ENCODE data around the gene CIAPIN1.
A peak's percentile ranks its signal among the peaks of the same experiment; 100 is the strongest.

CIAPIN1 gene

DNA sequence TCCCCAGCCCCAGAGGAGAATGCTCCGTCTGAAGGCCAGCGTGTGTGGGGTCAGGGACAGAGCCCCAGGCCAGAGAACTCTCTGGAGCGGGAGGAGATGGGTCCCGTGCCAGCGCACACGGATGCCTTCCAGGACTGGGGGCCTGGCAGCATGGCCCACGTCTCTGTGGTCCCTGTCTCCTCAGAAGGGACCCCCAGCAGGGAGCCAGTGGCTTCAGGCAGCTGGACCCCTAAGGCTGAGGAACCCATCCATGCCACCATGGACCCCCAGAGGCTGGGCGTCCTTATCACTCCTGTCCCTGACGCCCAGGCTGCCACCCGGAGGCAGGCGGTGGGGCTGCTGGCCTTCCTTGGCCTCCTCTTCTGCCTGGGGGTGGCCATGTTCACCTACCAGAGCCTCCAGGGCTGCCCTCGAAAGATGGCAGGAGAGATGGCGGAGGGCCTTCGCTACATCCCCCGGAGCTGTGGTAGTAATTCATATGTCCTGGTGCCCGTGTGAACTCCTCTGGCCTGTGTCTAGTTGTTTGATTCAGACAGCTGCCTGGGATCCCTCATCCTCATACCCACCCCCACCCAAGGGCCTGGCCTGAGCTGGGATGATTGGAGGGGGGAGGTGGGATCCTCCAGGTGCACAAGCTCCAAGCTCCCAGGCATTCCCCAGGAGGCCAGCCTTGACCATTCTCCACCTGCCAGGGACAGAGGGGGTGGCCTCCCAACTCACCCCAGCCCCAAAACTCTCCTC, 64.5 kb downstream of the CIAPIN1 start:
- no peak for DNase-seq (ENCODE audit: low spot score)

DNA sequence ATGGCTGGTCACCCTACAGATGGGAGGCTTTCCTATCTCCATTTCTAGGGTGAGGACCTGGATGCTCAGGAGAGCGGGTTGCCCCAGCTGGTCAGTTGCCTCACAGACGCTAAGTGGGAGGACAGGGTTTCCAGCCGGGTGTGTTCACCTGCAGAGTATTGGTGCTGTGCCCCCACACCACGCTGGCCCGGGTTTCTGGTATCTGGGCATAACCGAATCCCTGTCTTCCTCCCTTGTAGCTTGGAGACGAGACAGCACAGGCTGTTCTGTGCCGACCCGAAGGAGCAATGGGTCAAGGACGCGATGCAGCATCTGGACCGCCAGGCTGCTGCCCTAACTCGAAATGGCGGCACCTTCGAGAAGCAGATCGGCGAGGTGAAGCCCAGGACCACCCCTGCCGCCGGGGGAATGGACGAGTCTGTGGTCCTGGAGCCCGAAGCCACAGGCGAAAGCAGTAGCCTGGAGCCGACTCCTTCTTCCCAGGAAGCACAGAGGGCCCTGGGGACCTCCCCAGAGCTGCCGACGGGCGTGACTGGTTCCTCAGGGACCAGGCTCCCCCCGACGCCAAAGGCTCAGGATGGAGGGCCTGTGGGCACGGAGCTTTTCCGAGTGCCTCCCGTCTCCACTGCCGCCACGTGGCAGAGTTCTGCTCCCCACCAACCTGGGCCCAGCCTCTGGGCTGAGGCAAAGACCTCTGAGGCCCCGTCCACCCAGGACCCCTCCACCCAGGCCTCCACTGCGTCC, 65.2 kb downstream of the CIAPIN1 start:
- DNase-seq (ENCODE audit: low spot score) = no peak

- DNase-seq (ENCODE audit: low spot score) = peak; percentile 40
These were observed 66.3 kb downstream of the CIAPIN1 start for GRCh38 chr16:57380671-57381462.

DNA sequence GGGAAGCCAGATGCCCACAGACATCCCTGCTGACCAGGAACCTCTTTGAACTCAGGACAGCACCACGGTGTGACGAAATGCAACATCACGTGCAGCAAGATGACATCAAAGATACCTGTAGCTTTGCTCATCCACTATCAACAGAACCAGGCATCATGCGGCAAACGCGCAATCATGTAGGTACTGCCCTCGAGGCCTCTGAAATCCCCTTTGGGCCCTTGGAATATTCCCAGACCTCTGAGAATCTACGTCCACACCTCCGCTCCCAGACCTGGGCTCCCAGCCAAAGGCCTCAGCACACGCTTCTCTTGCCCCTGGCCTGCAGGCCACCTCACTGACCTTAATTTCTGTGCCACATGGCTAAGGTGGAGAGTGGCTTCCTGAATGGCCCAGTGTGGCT, 67.6 kb downstream of the CIAPIN1 start:
- DNase-seq (ENCODE audit: low spot score) = no peak

Data from hematopoietic multipotent progenitor cell treated with erythropoietin and hydrocortisone succinate and interleukin-3 and kit ligand, for 15 days (in vitro differentiated cells).